H1 (cell line): ENCODE measurements around the gene FAM13C. TPM values are rescaled to one million over a fixed set of nuclear protein-coding genes. Genes with fewer than 3 reads are reported as not detected.
A peak's percentile ranks its signal among the peaks of the same experiment; 100 is the strongest.

Experiments used
- CTCF ChIA-PET: fragments of 300-600 bp; sonication (Branson Sonifier 250); formaldehyde crosslinking; loops from one replicate; lab custom pipeline; 2021; ENCODE audit not compliant: partially characterized antibody; lab: Charles Lee
- POLR2A ChIA-PET: fragments of 300-600 bp; sonication (Branson Sonifier 250); formaldehyde crosslinking; loops from one replicate; lab custom pipeline; 2021; ENCODE audit warnings: inconsistent platforms; ENCODE audit not compliant: partially characterized antibody; lab: Charles Lee
- DNase-seq, 2 experiments: peaks; one replicate each; pipeline versions ENCODE4 v3.0.0 to v3.0.0-alpha.2; 2010 to 2022; ENCODE audit warnings: low spot score in 2 of 2, low read depth in 1 of 2, mixed read lengths in 1 of 2
- FAIRE-seq: peaks from 2 replicates; lab custom pipeline; 2011; peaks lifted over from hg19 to GRCh38; lab: Jason Lieb, UNC
- H2AFZ ChIP-seq: 2 replicates; pipeline ENCODE4 v1.8.1; 2012; ENCODE audit warnings: low read length, inconsistent platforms
- H2AK5ac ChIP-seq: 2 replicates; pipeline ENCODE4 v1.6.1; 2013; ENCODE audit warnings: low read depth, low read length
- H2BK120ac ChIP-seq: replicated peaks from 2 replicates; pipeline ENCODE3; 2013; ENCODE audit warnings: low read depth, low read length, inconsistent platforms
- H2BK12ac ChIP-seq: 2 replicates; pipeline ENCODE4 v1.6.1; 2013; ENCODE audit warnings: low read depth, low read length
- H2BK15ac ChIP-seq: 2 replicates; pipeline ENCODE4 v1.6.1; 2013; ENCODE audit warnings: low read length
- H2BK20ac ChIP-seq: 2 replicates; pipeline ENCODE4 v1.6.1; 2013; ENCODE audit warnings: low read length
- H2BK5ac ChIP-seq: 2 replicates; pipeline ENCODE4 v1.6.1; 2013; ENCODE audit warnings: low read depth, low read length
- H3K14ac ChIP-seq: 2 replicates; pipeline ENCODE4 v1.6.1; 2013; ENCODE audit warnings: inconsistent platforms; ENCODE audit not compliant: insufficient read length
- H3K18ac ChIP-seq: 2 replicates; pipeline ENCODE4 v1.6.1; 2013; ENCODE audit warnings: low read length; ENCODE audit errors: extremely low read depth
- H3K23ac ChIP-seq: 2 replicates; pipeline ENCODE4 v1.6.1; 2013; ENCODE audit warnings: inconsistent platforms; ENCODE audit not compliant: insufficient read length
- H3K23me2 ChIP-seq: 2 replicates; pipeline ENCODE4 v1.6.1; 2013; ENCODE audit warnings: low read depth, low read length
- H3K27ac ChIP-seq: 2 replicates; pipeline ENCODE4 v1.6.1; 2011; ENCODE audit warnings: low read depth, low read length, inconsistent platforms
- H3K27me3 ChIP-seq, 4 experiments: replicated peaks in 1 of 4; 1 replicate in 1 of 4; 2 replicates in 3 of 4; pipeline versions ENCODE4 v1.6.1 to v1.8.1; 2011 to 2013; ENCODE audit warnings: low read length in 3 of 4, mild to moderate bottlenecking in 3 of 4, inconsistent platforms in 2 of 4, mixed read lengths in 2 of 4, moderate library complexity in 1 of 4; ENCODE audit not compliant: control insufficient read depth in 3 of 4, insufficient read depth in 3 of 4; ENCODE audit errors: extremely low read depth in 1 of 4
- H3K36me3 ChIP-seq, 4 experiments: 2 replicates each; pipeline versions ENCODE4 v1.6.1 to v1.8.1; 2011 to 2013; ENCODE audit warnings: mild to moderate bottlenecking in 4 of 4, low read length in 3 of 4, moderate library complexity in 2 of 4, control low read depth in 1 of 4, inconsistent platforms in 1 of 4; ENCODE audit not compliant: insufficient read depth in 4 of 4, control insufficient read depth in 2 of 4
- H3K4ac ChIP-seq: replicated peaks from 2 replicates; pipeline ENCODE3; 2013; ENCODE audit warnings: low read length, low read depth, mixed read lengths, inconsistent platforms; ENCODE audit not compliant: insufficient read length
- H3K4me1 ChIP-seq, 4 experiments: replicated peaks in 1 of 4; 1 replicate in 1 of 4; 2 replicates in 3 of 4; pipeline versions ENCODE4 v1.6.1 to v1.8.1; 2011 to 2013; ENCODE audit warnings: low read length in 3 of 4, inconsistent platforms in 2 of 4, mixed read lengths in 1 of 4; ENCODE audit not compliant: insufficient read depth in 4 of 4, control insufficient read depth in 3 of 4
- H3K4me2 ChIP-seq, 2 experiments: 2 replicates each; pipeline versions ENCODE4 v1.6.1 to v1.8.1; 2011 to 2013; ENCODE audit warnings: low read depth in 2 of 2, low read length in 2 of 2, control low read depth in 1 of 2, inconsistent platforms in 1 of 2, mild to moderate bottlenecking in 1 of 2; ENCODE audit not compliant: insufficient read depth in 1 of 2
- H3K4me3 ChIP-seq, 4 experiments: fragments of 200-600, 300-600 bp in 1 of 4; sonication (generic), shearing (Covaris generic), sonication (Bioruptor Twin) in 1 of 4; 2 replicates each; pipeline versions ENCODE4 v1.5.1 to v1.8.1; 2011 to 2016; ENCODE audit warnings: low read length in 4 of 4, low read depth in 3 of 4, control low read depth in 2 of 4, inconsistent platforms in 2 of 4, mild to moderate bottlenecking in 2 of 4, mixed read lengths in 1 of 4, moderate library complexity in 1 of 4; ENCODE audit not compliant: insufficient read depth in 2 of 4; ENCODE audit errors: extremely low read depth in 1 of 4
- H3K56ac ChIP-seq: replicated peaks from 2 replicates; pipeline ENCODE3; 2013; ENCODE audit warnings: low read depth, mild to moderate bottlenecking, mixed read lengths, low read length, inconsistent platforms; ENCODE audit not compliant: insufficient read length
- H3K79me1 ChIP-seq: 2 replicates; pipeline ENCODE4 v1.6.1; 2013; ENCODE audit warnings: low read depth, low read length, control low read depth
- H3K79me2 ChIP-seq, 2 experiments: 2 replicates each; pipeline versions ENCODE4 v1.6.1 to v1.8.1; 2012 to 2013; ENCODE audit warnings: low read length in 2 of 2, mild to moderate bottlenecking in 2 of 2, inconsistent platforms in 1 of 2; ENCODE audit not compliant: insufficient read depth in 2 of 2, control insufficient read depth in 1 of 2
- H3K9ac ChIP-seq, 4 experiments: replicated peaks in 1 of 4; 1 replicate in 1 of 4; 2 replicates in 3 of 4; pipeline versions ENCODE4 v1.6.1 to v1.8.1; 2011 to 2013; ENCODE audit warnings: low read depth in 3 of 4, low read length in 3 of 4, control low read depth in 2 of 4, mild to moderate bottlenecking in 2 of 4, moderate library complexity in 2 of 4, inconsistent platforms in 1 of 4; ENCODE audit errors: extremely low read depth in 1 of 4
- H3K9me3 ChIP-seq, 2 experiments: 2 replicates each; pipeline versions ENCODE4 v1.6.1 to v1.8.1; 2012 to 2013; ENCODE audit warnings: mild to moderate bottlenecking in 2 of 2, moderate library complexity in 2 of 2, control low read depth in 1 of 2, inconsistent platforms in 1 of 2, low read depth in 1 of 2, low read length in 1 of 2, mixed read lengths in 1 of 2; ENCODE audit not compliant: insufficient read depth in 2 of 2
- H4K20me1 ChIP-seq, 2 experiments: replicated peaks in 1 of 2; 2 replicates each; pipeline versions ENCODE3 to v1.8.1; 2011 to 2013; ENCODE audit warnings: inconsistent platforms in 2 of 2, low read length in 2 of 2, mild to moderate bottlenecking in 1 of 2; ENCODE audit not compliant: insufficient read depth in 2 of 2, control insufficient read depth in 1 of 2
- H4K5ac ChIP-seq: 2 replicates; pipeline ENCODE4 v1.6.1; 2013; ENCODE audit warnings: low read length, low read depth, mixed read lengths, inconsistent platforms; ENCODE audit not compliant: insufficient read length
- H4K8ac ChIP-seq: 2 replicates; pipeline ENCODE4 v1.8.0; 2013; ENCODE audit warnings: mild to moderate bottlenecking, moderate library complexity, low read length, inconsistent platforms; ENCODE audit not compliant: insufficient read depth; ENCODE audit errors: extremely low read depth
- H4K91ac ChIP-seq: replicated peaks from 2 replicates; pipeline ENCODE3; 2013; ENCODE audit warnings: low read length, mixed read lengths, inconsistent platforms; ENCODE audit not compliant: insufficient read length
- CBX8 ChIP-seq: fragments of 300-800, 300-1000 bp; sonication (generic); IDR thresholded peaks from 2 replicates; pipeline ENCODE4 v1.7.1; 2016; ENCODE audit warnings: low read depth, low read length, borderline replicate concordance
- CHD2 ChIP-seq: IDR thresholded peaks from 2 replicates; pipeline ENCODE4 v1.6.1; 2012; ENCODE audit warnings: low read length, improper control_type of control experiment
- EP300 ChIP-seq, 2 experiments: IDR thresholded peaks; 1 replicate in 1 of 2; 2 replicates in 1 of 2; pipeline ENCODE4 v1.6.1; 2011 to 2012; ENCODE audit warnings: low read depth in 2 of 2, low read length in 2 of 2, mild to moderate bottlenecking in 2 of 2, borderline replicate concordance in 1 of 2, inconsistent platforms in 1 of 2, moderate library complexity in 1 of 2
- RFX5 ChIP-seq: IDR thresholded peaks from 2 replicates; pipeline ENCODE4 v1.6.1; 2011; ENCODE audit warnings: low read depth, low read length, improper control_type of control experiment, borderline replicate concordance
- RNF2 ChIP-seq: fragments of 200-900, 300-1000 bp; sonication (generic); IDR thresholded peaks from 2 replicates; pipeline ENCODE4 v1.7.1; 2016; ENCODE audit warnings: borderline replicate concordance, low read depth, mild to moderate bottlenecking, antibody characterized with exemption, low read length; ENCODE audit not compliant: poor library complexity, severe bottlenecking; ENCODE audit errors: missing control alignments
- SP4 ChIP-seq: IDR thresholded peaks from 2 replicates; pipeline ENCODE4 v1.6.1; 2012; ENCODE audit warnings: low read length, inconsistent platforms
- polyA plus RNA-seq, 7 experiments: library from polyadenylated mRNA; depleted of rRNA in 3 of 7; stranded (reverse) in 5 of 7; unstranded in 2 of 7; fragments of >200 nt in 5 of 7; fragments of 200-250 nt in 2 of 7; gene quantifications; 1 replicate in 5 of 7; 2 replicates in 1 of 7; 4 replicates in 1 of 7; pipeline versions ENCODE4 v1.2.1 to v1.2.3, GENCODE V29; 2011 to 2013; ENCODE audit warnings: missing spikeins in 2 of 7, mixed read lengths in 2 of 7
- total RNA-seq: library from RNA; stranded (reverse); fragmentation: NEBNext Ultra II Directional; extraction: Animal tissue kit (Norgen Biotek cat#: 25700); gene quantifications from 2 replicates; pipeline ENCODE4 v1.2.1, GENCODE V29; 2021

FAM13C gene
- total and polyA plus RNA-seq, 2 of the 8 experiments (the other 6 are each of a cell fraction or from before 2014, with no cell fraction given): 0.56 to 0.62 TPM

DNA sequence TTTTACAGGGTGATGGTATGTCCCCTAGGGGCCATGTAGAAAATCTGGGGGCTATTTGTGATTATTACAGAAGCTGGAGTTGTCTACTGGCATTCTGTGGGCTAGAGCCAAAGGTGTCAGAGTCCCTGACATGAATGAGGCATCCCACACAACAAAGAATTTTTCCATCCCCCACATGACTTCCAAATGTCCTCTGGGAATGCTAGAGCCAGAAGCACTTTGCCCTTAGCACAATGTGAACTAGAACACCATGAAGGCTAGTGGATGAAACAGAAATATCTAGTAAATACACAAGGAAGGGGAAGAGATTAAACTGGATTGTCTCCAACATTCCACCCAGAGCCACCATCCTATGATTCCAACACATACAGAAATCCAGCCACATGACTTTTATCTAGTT is 46.9 kb downstream of the FAM13C start:
- Histone ChIP-seq H4K8ac (no peak overlapping the region), H3K4me2 (no peak overlapping the region), H4K91ac (no peak overlapping the region)
- no peak for DNase-seq
- TF ChIP-seq CBX8 (no peak), CHD2 (no peak), RNF2 (no peak), RFX5 (no peak), EP300 (IDR thresholded peaks at IDR 0.05; ENCODE audit: borderline replicate concordance in 1 of 2, low read depth in 2 of 2, low read length in 2 of 2) (no peak), SP4 (no peak)
- TF ChIP-seq, all 59 proteins: peak for 0
- H2BK15ac ChIP-seq: no peak overlapping the region
- H3K4me1 ChIP-seq: no peaks in the 10 kb centered on the region
- H3K23ac ChIP-seq: no peak overlapping the region
- no peak overlapping the region for H3K9ac ChIP-seq
- no peak overlapping the region for H3K4ac ChIP-seq
- no peak overlapping the region for H2BK5ac ChIP-seq
- no peak overlapping the region for H3K14ac ChIP-seq
- no peak overlapping the region for H4K5ac ChIP-seq
- no peak overlapping the region for H3K4me3 ChIP-seq
- H2BK120ac ChIP-seq: no peak overlapping the region
- no peaks in the 10 kb centered on the region for H3K23me2 ChIP-seq
- no peak overlapping the region for H2AK5ac ChIP-seq
- no peak for FAIRE-seq
- H3K27me3 ChIP-seq: no peaks in the 10 kb centered on the region
- H2AFZ ChIP-seq: 0 out of 2 replicates have a peak overlapping the region, but pooled peaks have one; percentile 2
- ChIA-PET CTCF (no interaction called here), POLR2A (no interaction called here)
- H3K56ac ChIP-seq: no peak overlapping the region
- no peaks in the 10 kb centered on the region for H3K36me3 ChIP-seq
- no peak overlapping the region for H2BK12ac ChIP-seq
- no peak overlapping the region for H3K27ac ChIP-seq
- no peaks in the 10 kb centered on the region for H3K9me3 ChIP-seq
- no peaks in the 10 kb centered on the region for H3K79me2 ChIP-seq
- no peaks in the 10 kb centered on the region for H3K79me1 ChIP-seq
- H4K20me1 ChIP-seq: no peaks in the 10 kb centered on the region
- H3K18ac ChIP-seq: no peak overlapping the region
- no peak overlapping the region for H2BK20ac ChIP-seq
